GM21825 (cell line): ENCODE results near the gene GPC5.
"Not testable (repeated sequence)": the region's sequence is repeated elsewhere in the genome, so short reads cannot be mapped to it uniquely, and the experiment has no call there.

Experiments used
- ATAC-seq: cut with Tn5 transposase; IDR thresholded peaks from one replicate; pipeline ENCODE4 v1.9.1; 2021; ENCODE audit warnings: mild to moderate bottlenecking, moderate library complexity; ENCODE audit not compliant: unreplicated experiment

GPC5 gene

GRCh38 chr13:91764527-91764926, 366.1 kb downstream of the GPC5 start:
- ATAC-seq, result no peak

DNA sequence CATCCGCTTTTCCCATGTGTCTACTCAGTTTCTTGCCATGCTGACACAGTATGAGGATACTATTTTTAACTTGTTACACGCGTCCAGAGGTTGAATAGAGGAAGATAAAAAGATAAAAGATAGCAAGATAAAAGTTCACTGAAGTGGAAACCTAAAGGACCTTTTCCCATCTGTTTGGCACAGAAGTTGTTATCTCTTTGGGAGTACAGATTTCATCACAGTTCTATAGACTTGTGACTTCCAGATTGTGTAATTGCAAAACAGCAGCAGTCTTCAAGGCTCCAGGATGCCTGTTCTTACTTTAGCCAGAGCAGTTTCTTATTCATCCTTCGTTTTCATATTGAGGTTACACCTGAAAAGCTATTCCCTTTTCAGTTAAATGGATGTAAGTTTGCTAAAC, 369.2 kb downstream of the GPC5 start:
- ATAC-seq, result no peak

- no peak for ATAC-seq
Observed at GRCh38 chr13:91768746-91769145, 370.3 kb downstream of the GPC5 start.

DNA sequence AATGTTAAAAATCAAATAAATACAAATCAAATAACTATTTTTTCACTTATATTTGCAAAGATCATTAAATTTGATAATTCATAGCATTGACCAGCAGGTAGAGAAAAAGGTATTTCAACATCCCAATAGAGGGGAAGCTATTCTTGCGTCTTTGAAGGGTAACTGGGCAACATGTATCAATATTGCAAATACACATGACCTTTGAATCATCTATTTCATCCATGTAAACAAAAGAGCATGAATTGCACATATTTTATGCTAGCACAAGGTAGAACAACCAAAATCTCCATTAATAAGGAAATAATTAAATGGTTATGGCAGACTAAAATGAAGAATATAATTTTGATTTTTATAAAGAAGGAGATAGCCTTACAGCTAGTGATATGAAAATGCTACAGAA, 372.8 kb downstream of the GPC5 start:
- ATAC-seq, result no peak

DNA sequence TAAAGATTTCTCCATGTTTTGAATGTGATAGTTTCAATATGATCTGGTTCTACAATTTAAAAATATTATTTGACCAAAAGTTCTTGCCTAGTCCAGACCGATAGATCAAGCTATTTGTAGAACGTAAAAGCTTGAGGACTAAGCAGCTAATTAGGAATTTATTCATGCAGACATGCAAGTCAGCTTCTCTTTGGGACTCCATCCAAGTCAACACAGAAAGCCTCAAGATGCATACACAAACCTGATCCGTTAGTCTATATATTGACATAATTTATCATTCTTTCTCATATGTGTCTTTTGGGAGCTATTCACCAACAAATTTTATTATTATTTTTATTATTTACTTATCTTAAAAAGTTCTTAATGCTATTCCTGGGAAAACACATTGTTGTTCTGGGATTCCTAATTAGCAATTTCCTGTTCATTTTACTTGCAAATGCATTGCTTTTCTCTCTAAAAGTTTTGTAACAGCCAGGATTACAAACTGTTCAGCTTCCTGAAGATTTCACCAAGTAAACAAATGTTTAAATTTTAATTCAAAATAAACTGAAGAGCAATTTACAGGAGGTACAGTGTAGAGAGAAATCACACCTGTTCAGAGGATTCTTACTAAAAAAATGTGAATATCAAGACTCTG, 375.3 kb downstream of the GPC5 start:
- ATAC-seq, result no peak

- no peak for ATAC-seq
Observed at GRCh38 chr13:91774397-91774796, 376.0 kb downstream of the GPC5 start.

GRCh38 chr13:91776611-91777193, 378.3 kb downstream of the GPC5 start:
- no peak for ATAC-seq

DNA sequence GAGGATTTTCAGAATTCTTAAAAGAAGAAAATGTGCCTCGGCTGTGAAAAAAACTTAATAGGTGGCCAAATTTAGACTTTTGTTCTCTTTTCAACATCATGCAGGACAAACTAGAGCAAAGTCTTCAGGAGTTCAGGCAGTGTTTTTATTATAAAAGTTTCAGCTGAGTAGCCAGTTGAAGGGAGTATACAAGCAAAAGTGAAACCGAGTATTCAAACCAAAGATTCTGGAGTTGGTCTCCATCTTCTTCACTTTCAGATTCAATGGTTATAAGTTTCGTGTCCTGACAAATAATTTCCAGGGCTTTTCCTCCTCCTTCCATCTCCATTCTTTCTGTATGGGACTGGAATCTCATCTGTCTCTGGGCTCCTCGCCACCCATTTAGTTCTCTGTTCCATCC, 379.7 kb downstream of the GPC5 start:
- no peak for ATAC-seq

DNA sequence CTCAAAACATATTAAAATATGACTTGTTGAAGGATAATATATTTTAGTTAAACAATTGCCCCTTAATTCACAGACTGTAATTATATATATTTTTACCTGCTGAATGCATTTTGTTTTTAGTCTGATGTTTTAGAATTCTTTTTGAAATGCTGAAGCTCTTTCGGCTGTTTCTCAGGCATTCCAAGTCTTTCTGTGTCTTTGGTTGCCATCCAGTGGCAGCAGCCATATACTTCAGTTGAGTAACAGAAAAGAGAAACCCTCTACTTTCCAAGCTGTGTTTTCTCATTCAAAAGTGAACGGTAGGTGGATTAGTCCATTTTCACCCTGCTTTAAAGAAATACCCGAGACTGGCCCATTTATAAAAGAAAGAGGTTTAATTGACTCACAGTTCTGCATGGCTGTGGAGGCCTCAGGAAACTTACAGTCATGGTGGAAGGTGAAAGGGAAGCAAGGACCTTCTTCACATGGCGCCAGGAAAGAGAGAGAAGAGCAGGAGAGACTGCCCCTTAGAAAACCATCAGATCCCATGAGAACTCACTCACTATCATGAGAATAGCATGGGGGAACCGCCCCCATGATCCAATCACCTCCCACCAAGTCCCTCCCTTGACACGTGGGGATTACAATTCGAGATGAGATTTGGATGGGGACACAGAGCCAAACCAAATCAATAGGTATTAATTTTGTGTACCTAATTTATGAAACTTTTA, 383.7 kb downstream of the GPC5 start:
- not testable (repeated sequence) for ATAC-seq

DNA sequence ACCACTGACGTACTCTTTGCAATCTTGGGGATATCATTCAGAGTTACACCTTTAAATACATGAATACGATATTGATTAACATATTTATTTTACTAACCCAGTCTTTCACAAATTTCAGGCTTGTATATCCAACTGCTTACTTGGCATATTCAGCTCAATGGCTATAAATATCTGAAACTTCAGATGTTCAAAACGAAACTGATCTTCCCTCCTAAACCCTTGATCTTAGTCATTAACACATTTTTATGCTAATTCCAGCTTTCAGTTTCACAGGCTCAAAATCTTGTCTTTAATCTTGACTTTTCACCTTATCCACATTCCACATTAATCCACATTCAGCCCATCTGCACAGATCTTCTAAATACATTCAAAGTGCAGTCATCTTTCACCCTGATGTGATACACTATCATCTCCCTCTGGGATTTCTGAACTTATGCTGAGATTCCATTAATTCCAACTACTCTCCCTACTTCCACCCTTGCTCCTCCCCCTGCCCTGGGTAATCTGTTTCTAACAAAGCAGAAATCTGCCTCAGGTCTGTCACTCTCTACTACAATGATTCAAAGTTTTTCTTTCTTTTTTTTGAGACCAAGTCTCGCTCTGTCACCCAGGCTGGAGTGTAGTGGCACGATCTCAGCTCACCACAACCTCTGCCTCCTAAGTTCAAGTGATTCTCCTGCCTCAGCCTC, 387.2 kb downstream of the GPC5 start:
- ATAC-seq, result peak; percentile 70

DNA sequence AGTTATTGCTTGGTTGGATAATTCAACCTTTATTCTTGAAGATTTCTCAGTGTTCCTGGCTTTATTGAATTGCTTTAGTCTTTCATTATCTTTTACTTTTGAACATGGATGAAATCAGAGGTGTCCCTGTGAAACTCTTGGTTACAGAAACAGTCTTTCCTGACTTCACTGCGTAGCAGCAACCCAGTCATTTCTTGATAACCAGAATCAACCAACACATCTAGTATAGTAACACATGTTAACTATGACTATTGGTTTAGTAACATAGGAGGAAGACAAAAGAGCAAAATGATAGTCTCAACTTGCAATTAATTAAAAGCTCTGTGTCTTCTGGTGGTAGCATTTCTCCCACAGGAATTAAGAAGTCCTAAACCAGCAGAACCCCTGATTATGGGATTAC, 393.6 kb downstream of the GPC5 start:
- no peak for ATAC-seq

DNA sequence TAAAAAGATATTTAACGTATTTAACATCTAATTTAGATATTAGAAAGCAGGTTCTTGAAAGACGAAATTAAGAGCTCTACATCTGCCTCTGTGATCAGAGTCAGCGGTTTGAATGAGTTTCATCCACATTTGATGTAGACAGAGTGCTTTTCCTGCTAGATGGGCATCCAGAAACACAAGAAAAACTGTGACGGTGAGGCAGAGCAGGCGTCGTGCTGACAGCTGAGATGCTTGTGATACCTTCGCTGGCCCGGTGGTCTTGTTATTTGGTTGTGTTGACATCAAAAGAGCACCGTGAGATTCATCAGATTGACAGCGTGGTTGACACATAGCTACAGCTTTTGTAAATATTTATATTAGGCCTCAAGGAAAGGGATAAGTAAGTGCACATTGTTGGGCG, 399.1 kb downstream of the GPC5 start:
- ATAC-seq, result no peak

DNA sequence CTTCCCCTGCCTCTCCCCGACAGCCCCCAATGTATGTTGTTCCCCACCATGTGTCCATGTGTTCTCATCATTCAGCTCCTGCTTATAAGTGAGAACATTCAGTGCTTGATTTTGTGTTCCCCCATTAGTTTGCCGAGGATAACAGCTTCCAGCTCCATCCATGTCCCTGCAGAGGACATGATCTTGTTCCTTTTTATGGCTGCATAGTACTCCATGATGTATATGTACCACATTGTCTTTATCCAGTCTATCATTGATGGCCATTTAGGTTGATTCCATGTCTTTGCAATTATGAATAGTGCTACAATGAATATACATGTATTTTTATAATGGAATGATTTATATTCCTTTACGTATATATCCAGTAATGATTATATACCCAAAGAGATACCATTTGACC, 399.9 kb downstream of the GPC5 start:
- ATAC-seq, result not testable (repeated sequence)

GRCh38 chr13:91801772-91802171, 403.4 kb downstream of the GPC5 start:
- ATAC-seq, result not testable (repeated sequence)

DNA sequence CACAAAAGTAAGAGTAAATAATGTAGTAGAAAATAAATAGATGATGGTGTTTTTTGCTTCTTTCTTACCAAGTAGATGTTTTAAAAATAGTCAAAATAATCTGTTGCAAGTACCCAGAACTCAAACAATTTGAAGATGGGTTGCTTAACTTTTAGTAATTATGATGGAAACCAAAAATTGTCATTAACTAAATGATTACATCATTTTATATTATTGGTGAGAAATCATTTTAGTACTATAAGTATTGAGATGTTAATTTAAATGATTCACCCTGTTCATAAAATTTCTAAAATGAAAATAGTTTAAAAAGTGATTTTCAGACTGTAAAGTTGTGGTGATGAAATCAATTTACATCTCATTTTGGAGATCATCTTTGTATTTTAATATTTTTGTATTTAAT, 404.5 kb downstream of the GPC5 start:
- no peak for ATAC-seq

GRCh38 chr13:91804724-91805123, 406.3 kb downstream of the GPC5 start:
- ATAC-seq, result no peak

DNA sequence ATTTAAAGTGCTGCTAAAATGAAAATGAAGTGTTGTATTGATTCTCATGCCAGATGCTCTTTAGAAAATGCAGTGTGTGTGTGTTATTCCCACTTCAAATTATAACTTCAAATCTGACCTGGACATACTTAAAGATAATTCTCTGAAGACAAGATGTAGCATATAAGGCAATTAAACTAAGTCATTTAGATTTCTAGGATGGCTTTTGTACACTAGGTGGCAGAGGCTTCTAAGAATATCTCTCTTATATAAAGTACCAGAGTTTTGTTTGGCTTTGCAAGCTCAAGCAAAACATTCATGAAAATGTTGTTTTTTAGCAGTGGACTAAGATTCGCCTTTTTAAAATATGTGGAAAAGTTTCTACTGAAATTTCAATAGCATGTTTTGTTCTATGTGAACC, 407.2 kb downstream of the GPC5 start:
- no peak for ATAC-seq

- ATAC-seq, result no peak
Observed at GRCh38 chr13:91809161-91809560, 410.7 kb downstream of the GPC5 start.

DNA sequence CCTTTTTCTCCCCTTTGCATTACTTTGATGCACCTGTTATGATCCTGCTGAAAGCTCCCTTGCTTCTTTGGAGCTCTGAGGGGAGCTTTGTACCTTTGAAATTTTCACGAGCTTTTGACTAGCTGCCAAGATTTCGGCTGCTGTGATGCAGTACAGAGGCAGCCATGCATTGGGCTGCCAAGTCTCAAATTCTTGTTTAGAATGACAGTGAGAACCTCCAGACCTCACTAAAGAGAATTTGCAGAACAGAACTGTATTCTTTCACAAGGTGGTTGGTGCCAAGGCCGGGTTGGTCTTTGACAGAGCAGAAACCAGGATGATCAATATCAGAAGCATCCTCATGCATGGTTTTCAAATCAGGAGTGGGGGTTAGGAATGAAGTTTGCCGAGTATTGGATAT, 414.8 kb downstream of the GPC5 start:
- no peak for ATAC-seq

- no peak for ATAC-seq
Observed at GRCh38 chr13:91816263-91816807, 417.9 kb downstream of the GPC5 start.

DNA sequence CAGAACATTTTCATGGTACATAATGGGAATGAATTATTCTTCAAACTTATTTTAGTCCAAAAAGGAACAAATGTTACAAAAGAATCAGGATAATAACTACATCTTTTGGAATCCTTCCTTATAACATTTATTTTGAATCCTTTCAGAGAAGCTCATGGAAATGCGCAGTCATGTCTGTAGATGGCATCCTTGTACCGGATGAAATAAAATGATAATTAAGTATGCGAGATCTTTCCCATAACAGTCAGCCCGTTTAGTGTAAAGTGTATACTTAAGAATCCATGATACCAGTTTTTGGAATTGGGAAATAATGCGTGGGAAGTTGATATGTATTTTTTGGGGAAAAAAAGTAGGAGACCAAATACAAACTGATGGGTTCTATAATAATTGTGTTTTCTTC, 418.8 kb downstream of the GPC5 start:
- no peak for ATAC-seq

- ATAC-seq, result no peak
Observed at GRCh38 chr13:91824416-91824815, 426.0 kb downstream of the GPC5 start.
